HG03558 (cell line): ENCODE results near the gene SLC38A10.
"Not testable (repeated sequence)": the region's sequence is repeated elsewhere in the genome, so short reads cannot be mapped to it uniquely, and the experiment has no call there.

Experiments used
- ATAC-seq: cut with Tn5 transposase; IDR thresholded peaks from one replicate; pipeline ENCODE4 v1.9.1; 2021; ENCODE audit warnings: moderate number of reproducible peaks; ENCODE audit not compliant: unreplicated experiment; ENCODE audit errors: extremely low read depth

Gene SLC38A10

GRCh38 chr17:81314398-81315081, 19.4 kb upstream of the SLC38A10 start:
- ATAC-seq: no peak

GRCh38 chr17:81313776-81314397, 18.8 kb upstream of the SLC38A10 start:
- ATAC-seq: no peak

GRCh38 chr17:81312624-81313325, 17.7 kb upstream of the SLC38A10 start:
- no peak for ATAC-seq

- no peak for ATAC-seq
These were observed 16.8 kb upstream of the SLC38A10 start for GRCh38 chr17:81311946-81312345.

- no peak for ATAC-seq
These were observed 15.9 kb upstream of the SLC38A10 start for GRCh38 chr17:81310949-81311550.

GRCh38 chr17:81309859-81310839, 15.0 kb upstream of the SLC38A10 start:
- no peak for ATAC-seq

- ATAC-seq: no peak
These were observed 14.2 kb upstream of the SLC38A10 start for GRCh38 chr17:81309140-81309858.

GRCh38 chr17:81308784-81309139, 13.7 kb upstream of the SLC38A10 start:
- not testable (repeated sequence) for ATAC-seq

- ATAC-seq: no peak
These were observed 12.8 kb upstream of the SLC38A10 start for GRCh38 chr17:81307636-81308560.

GRCh38 chr17:81306898-81307510, 11.9 kb upstream of the SLC38A10 start:
- no peak for ATAC-seq

GRCh38 chr17:81306491-81306890, 11.4 kb upstream of the SLC38A10 start:
- no peak for ATAC-seq

GRCh38 chr17:81305051-81305630, 10.0 kb upstream of the SLC38A10 start:
- ATAC-seq: no peak

- no peak for ATAC-seq
These were observed 9.3 kb upstream of the SLC38A10 start for GRCh38 chr17:81304196-81305015.

GRCh38 chr17:81303385-81303784, 8.3 kb upstream of the SLC38A10 start:
- ATAC-seq: no peak

GRCh38 chr17:81302861-81303333, 7.8 kb upstream of the SLC38A10 start:
- no peak for ATAC-seq

GRCh38 chr17:81302324-81302723, 7.2 kb upstream of the SLC38A10 start:
- ATAC-seq: no peak
